HG02763 (cell line): ENCODE results near the gene A1BG.

Experiments used
- ATAC-seq: cut with Tn5 transposase; IDR thresholded peaks from one replicate; pipeline ENCODE4 v1.9.1; 2021; ENCODE audit warnings: mild to moderate bottlenecking, moderate library complexity; ENCODE audit not compliant: unreplicated experiment

The A1BG gene

GRCh38 chr19:58304255-58304654 is 49.0 kb downstream of the A1BG start:
- no peak for ATAC-seq

DNA sequence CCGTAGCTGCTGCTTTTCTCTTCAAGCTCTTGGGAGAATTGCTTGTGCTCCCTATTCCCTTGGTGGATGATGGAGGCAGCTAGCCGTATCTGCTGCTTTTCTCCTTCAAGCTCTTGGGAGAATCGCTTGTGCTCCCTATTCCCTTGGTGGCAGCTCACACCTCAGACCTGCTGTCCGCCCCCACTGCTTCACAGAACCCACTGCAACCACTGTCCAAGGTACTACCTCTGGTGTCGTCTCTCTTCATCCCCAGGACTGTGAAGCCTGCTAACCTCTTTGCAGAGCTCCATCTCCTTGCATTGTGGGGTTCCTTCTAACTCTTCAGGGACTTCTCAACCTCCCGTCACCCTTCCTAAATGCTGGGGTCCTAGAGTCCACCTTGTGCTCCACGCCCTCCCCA is 52.7 kb downstream of the A1BG start:
- ATAC-seq = no peak

DNA sequence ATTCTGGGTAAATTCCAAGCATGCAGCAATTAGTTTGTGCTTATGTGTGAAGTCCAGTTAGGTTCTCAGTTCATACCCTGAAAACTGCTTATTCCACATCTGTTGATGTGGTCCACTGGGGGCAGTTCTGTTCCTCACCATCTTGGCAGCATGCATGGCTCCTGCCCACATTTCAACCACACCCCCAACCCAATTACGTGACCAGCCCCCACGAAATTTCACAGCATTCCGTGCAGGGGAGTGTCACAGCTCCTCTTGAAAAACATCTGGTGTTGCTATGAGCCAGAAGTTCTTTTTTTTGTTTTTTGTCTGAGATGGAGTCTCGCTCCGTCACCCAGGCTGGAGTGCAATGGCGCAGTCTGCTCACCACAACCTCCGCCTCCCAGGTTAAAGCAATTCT is 57.2 kb downstream of the A1BG start:
- ATAC-seq = no peak
